Trophoblast cell (in vitro differentiated cells and primary cell): ENCODE data around the gene POP4.

Experiments
- DNase-seq, 2 donors: peaks; one replicate each; pipeline ENCODE4 v3.0.0-alpha.2; 2016
- H2AFZ ChIP-seq: 2 replicates; pipeline ENCODE4 v1.6.1; 2013; ENCODE audit warnings: low read length, moderate library complexity, mild to moderate bottlenecking; ENCODE audit not compliant: insufficient read depth, poor library complexity
- H2AK5ac ChIP-seq: 2 replicates; pipeline ENCODE4 v1.6.1; 2013; ENCODE audit warnings: mild to moderate bottlenecking, low read length
- H2BK120ac ChIP-seq: 2 replicates; pipeline ENCODE4 v1.6.1; 2013; ENCODE audit warnings: low read length, mild to moderate bottlenecking, moderate library complexity; ENCODE audit not compliant: insufficient read depth, poor library complexity
- H2BK12ac ChIP-seq: 2 replicates; pipeline ENCODE4 v1.6.1; 2013; ENCODE audit warnings: mild to moderate bottlenecking, low read length, moderate library complexity
- H2BK5ac ChIP-seq: 2 replicates; pipeline ENCODE4 v1.6.1; 2013; ENCODE audit warnings: low read length, low read depth, moderate library complexity, mild to moderate bottlenecking; ENCODE audit not compliant: poor library complexity
- H3K14ac ChIP-seq: 2 replicates; pipeline ENCODE4 v1.6.1; 2013; ENCODE audit warnings: mild to moderate bottlenecking, low read length
- H3K18ac ChIP-seq: 2 replicates; pipeline ENCODE4 v1.6.1; 2013; ENCODE audit warnings: mild to moderate bottlenecking, low read length
- H3K23ac ChIP-seq: 2 replicates; pipeline ENCODE4 v1.6.1; 2013; ENCODE audit warnings: low read length
- H3K27ac ChIP-seq: 2 replicates; pipeline ENCODE4 v1.5.1; 2013; ENCODE audit warnings: low read depth, mild to moderate bottlenecking, inconsistent platforms, low read length, moderate library complexity
- H3K27me3 ChIP-seq: 2 replicates; pipeline ENCODE4 v1.6.1; 2013; ENCODE audit warnings: inconsistent platforms, mild to moderate bottlenecking, low read length, moderate library complexity; ENCODE audit not compliant: insufficient read depth
- H3K36me3 ChIP-seq, 2 experiments: 1 replicate in 1 of 2; 2 replicates in 1 of 2; pipeline ENCODE4 v1.6.1; 2013; ENCODE audit warnings: low read length in 2 of 2, mild to moderate bottlenecking in 2 of 2, moderate library complexity in 1 of 2; ENCODE audit not compliant: insufficient read depth in 2 of 2, control insufficient read depth in 1 of 2
- H3K4ac ChIP-seq: 2 replicates; pipeline ENCODE4 v1.6.1; 2013; ENCODE audit warnings: low read depth, mild to moderate bottlenecking, low read length, moderate library complexity
- H3K4me1 ChIP-seq, 2 experiments: 1 replicate in 1 of 2; 2 replicates in 1 of 2; pipeline ENCODE4 v1.6.1; 2013; ENCODE audit warnings: low read length in 2 of 2, mild to moderate bottlenecking in 2 of 2, moderate library complexity in 1 of 2; ENCODE audit not compliant: insufficient read depth in 2 of 2, control insufficient read depth in 1 of 2
- H3K4me2 ChIP-seq: 2 replicates; pipeline ENCODE4 v1.6.1; 2013; ENCODE audit warnings: inconsistent platforms, mild to moderate bottlenecking, low read length, moderate library complexity
- H3K4me3 ChIP-seq: 2 replicates; pipeline ENCODE4 v1.5.1; 2013; ENCODE audit warnings: mild to moderate bottlenecking, low read depth, low read length, inconsistent platforms
- H3K79me1 ChIP-seq: one replicate; pipeline ENCODE4 v1.6.1; 2013; ENCODE audit warnings: low read length
- H3K79me2 ChIP-seq: 2 replicates; pipeline ENCODE4 v1.6.1; 2013; ENCODE audit warnings: low read length, mild to moderate bottlenecking; ENCODE audit not compliant: control insufficient read depth, insufficient read depth, poor library complexity
- H3K9ac ChIP-seq: 2 replicates; pipeline ENCODE4 v1.6.1; 2013; ENCODE audit warnings: mild to moderate bottlenecking, low read length
- H3K9me3 ChIP-seq: 2 replicates; pipeline ENCODE4 v1.6.1; 2013; ENCODE audit warnings: low read depth, mild to moderate bottlenecking, control low read depth, inconsistent platforms, low read length; ENCODE audit not compliant: insufficient read depth
- H4K12ac ChIP-seq: 2 replicates; pipeline ENCODE4 v1.6.1; 2013; ENCODE audit warnings: low read depth, mild to moderate bottlenecking, low read length, moderate library complexity
- H4K8ac ChIP-seq: 2 replicates; pipeline ENCODE4 v1.6.1; 2013; ENCODE audit warnings: low read depth, mild to moderate bottlenecking, low read length, moderate library complexity
- H4K91ac ChIP-seq: one replicate; pipeline ENCODE4 v1.6.1; 2013; ENCODE audit warnings: low read depth, mild to moderate bottlenecking, low read length, moderate library complexity
- WGBS: extraction: QIAGEN DNeasy Blood & Tissue Kit; methylation state at CpG from one replicate; pipeline ENCODE4 v1.1.7; 2013; ENCODE audit warnings: missing lambda C conversion rate; ENCODE audit not compliant: insufficient read length, insufficient coverage; ENCODE audit errors: extremely low coverage; 5-methylcytosine and 5-hydroxymethylcytosine counted together

POP4 gene

GRCh38 chr19:29653398-29653797 is 47.3 kb downstream of the POP4 start:
- Histone ChIP-seq H3K27me3 (no peaks in the 10 kb centered on the region), H3K4me3 (no peak overlapping the region), H3K14ac (no peak overlapping the region)

DNA sequence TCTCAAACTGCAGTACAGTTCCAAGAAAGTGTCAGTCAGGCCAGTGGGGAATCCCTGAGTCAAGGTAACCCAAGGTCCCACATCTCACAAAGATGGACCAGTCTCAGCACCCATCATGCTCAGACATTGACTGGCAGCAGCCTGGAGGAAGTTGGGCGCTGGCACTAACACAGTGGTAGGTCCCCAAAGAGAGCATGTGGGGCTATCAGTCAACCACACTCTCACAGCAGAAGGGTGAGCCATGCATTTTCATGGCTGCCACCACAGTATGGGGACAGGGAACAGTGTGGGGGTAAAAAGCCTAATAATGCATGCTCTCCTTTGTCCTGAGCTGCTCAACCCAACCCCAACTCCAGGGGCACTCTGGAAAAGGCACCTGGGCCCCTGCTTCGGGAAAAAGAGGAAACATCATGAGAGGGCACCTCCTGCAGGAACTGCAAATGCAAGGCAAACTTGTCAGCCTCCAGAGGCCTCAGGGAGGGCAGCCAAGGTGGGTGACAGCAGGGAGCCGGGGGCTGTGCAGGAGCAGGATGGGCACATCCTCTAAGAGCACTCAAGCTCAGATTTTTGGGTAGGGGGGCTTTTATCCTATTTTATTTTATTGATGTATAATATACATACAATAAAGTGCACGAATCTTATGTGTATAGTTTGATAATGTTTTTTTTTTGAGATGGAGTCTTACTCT is 49.7 kb downstream of the POP4 start:
- Histone ChIP-seq H3K9me3 (peaks cover 2% of the 10 kb centered on the region), H3K4me1 (no peaks in the 10 kb centered on the region), H3K4ac (no peak overlapping the region), H3K9ac (no peak overlapping the region), H3K18ac (no peak overlapping the region), H3K27ac (no peak overlapping the region), H4K12ac (no peak overlapping the region), H3K14ac (no peak overlapping the region), H3K4me3 (no peak overlapping the region), H2AK5ac (no peak overlapping the region), H2AFZ (no peak overlapping the region), H3K4me2 (no peak overlapping the region), H3K27me3 (no peaks in the 10 kb centered on the region), H4K91ac (no peak overlapping the region), H2BK12ac (no peak overlapping the region), H3K36me3 (no peaks in the 10 kb centered on the region), H3K79me2 (no peaks in the 10 kb centered on the region), H3K23ac (no peak overlapping the region), H3K79me1 (no peaks in the 10 kb centered on the region), H2BK120ac (no peak overlapping the region), H2BK5ac (no peak overlapping the region), H4K8ac (no peak overlapping the region)
- no peak for DNase-seq
- WGBS = no CpG with 5 or more reads among the region's 4 CpGs

More at GRCh38 chr19:29653398-29653797, 47.3 kb downstream of the POP4 start:
- Histone ChIP-seq H3K9ac (no peak overlapping the region), H2AK5ac (no peak overlapping the region), H3K23ac (no peak overlapping the region), H3K9me3 (peaks cover 2% of the 10 kb centered on the region), H3K4me1 (no peaks in the 10 kb centered on the region), H4K12ac (no peak overlapping the region), H2AFZ (no peak overlapping the region), H3K4me2 (no peak overlapping the region), H3K79me1 (no peaks in the 10 kb centered on the region), H3K4ac (no peak overlapping the region), H2BK120ac (no peak overlapping the region), H3K27ac (no peak overlapping the region), H3K36me3 (no peaks in the 10 kb centered on the region), H3K18ac (no peak overlapping the region), H3K79me2 (no peaks in the 10 kb centered on the region), H2BK12ac (no peak overlapping the region), H4K91ac (no peak overlapping the region), H2BK5ac (no peak overlapping the region), H4K8ac (no peak overlapping the region)
- WGBS = no CpG with 5 or more reads among the region's 5 CpGs
- DNase-seq = no peak

GRCh38 chr19:29658221-29658991 is 52.3 kb downstream of the POP4 start:
- Histone ChIP-seq H3K27ac (no peak overlapping the region), H3K4me1 (peaks cover 6 to 8% of the 10 kb centered on the region in 2 experiments), H3K9me3 (no peaks in the 10 kb centered on the region), H2AFZ (no peak overlapping the region), H3K14ac (no peak overlapping the region), H4K91ac (no peak overlapping the region), H3K9ac (no peak overlapping the region), H2BK5ac (no peak overlapping the region), H2AK5ac (no peak overlapping the region), H3K27me3 (no peaks in the 10 kb centered on the region), H3K4me3 (no peak overlapping the region), H3K18ac (no peak overlapping the region), H4K12ac (no peak overlapping the region), H3K4me2 (no peak overlapping the region), H4K8ac (no peak overlapping the region), H3K4ac (no peak overlapping the region), H3K79me2 (no peaks in the 10 kb centered on the region), H3K23ac (no peak overlapping the region), H2BK12ac (no peak overlapping the region), H3K36me3 (no peaks in the 10 kb centered on the region), H2BK120ac (no peak overlapping the region), H3K79me1 (peaks cover 6% of the 10 kb centered on the region)
- no CpG with 5 or more reads among the region's 5 CpGs for WGBS
- no peak for DNase-seq

DNA sequence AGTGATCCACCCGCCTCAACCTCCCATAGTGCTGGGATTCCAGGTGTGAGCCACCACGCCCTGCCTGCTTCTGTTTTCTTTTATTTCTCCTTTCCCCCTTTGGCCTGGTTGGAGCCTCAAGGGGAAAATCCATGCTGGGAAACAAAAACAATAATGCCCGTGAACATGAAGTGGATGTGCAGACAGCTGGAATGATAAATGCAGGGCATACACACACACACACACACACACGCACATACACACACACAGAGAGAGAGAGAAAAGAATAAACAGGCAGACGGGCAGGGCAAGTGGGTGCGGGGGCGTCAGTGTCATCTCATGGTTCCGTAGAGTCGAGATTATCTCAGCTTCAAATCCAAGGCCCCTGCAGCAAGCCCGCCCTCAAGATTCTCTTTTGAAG is 54.8 kb downstream of the POP4 start:
- Histone ChIP-seq H3K14ac (no peak overlapping the region), H2BK120ac (no peak overlapping the region), H4K91ac (no peak overlapping the region), H3K23ac (no peak overlapping the region), H4K12ac (no peak overlapping the region), H3K9me3 (no peaks in the 10 kb centered on the region), H3K18ac (no peak overlapping the region), H2AK5ac (no peak overlapping the region), H3K27ac (no peak overlapping the region), H3K4me2 (no peak overlapping the region), H3K4me3 (no peak overlapping the region), H3K4me1 (peaks cover 23 to 24% of the 10 kb centered on the region in 2 experiments), H3K79me2 (peaks cover 5% of the 10 kb centered on the region), H3K36me3 (no peaks in the 10 kb centered on the region), H3K9ac (no peak overlapping the region), H4K8ac (no peak overlapping the region), H3K27me3 (no peaks in the 10 kb centered on the region), H3K79me1 (peaks cover 17% of the 10 kb centered on the region), H2AFZ (no peak overlapping the region), H3K4ac (no peak overlapping the region), H2BK5ac (no peak overlapping the region), H2BK12ac (no peak overlapping the region)
- no peak for DNase-seq
- no CpG with 5 or more reads among the region's 10 CpGs for WGBS
